Neuron (in vitro differentiated cells): ENCODE data around the gene ASAP2.

Source experiments
- H2AFZ ChIP-seq: one replicate; pipeline ENCODE4 v1.6.1; 2013; ENCODE audit warnings: low read depth, mild to moderate bottlenecking, inconsistent platforms, low read length, moderate library complexity
- H3K27me3 ChIP-seq: one replicate; pipeline ENCODE4 v1.6.1; 2013; ENCODE audit warnings: low read length; ENCODE audit not compliant: insufficient read depth
- H3K36me3 ChIP-seq: one replicate; pipeline ENCODE4 v1.6.1; 2013; ENCODE audit warnings: low read length; ENCODE audit not compliant: insufficient read depth
- H3K4me1 ChIP-seq: one replicate; pipeline ENCODE4 v1.6.1; 2013; ENCODE audit warnings: low read length; ENCODE audit not compliant: insufficient read depth
- H3K4me3 ChIP-seq: 2 replicates; pipeline ENCODE4 v1.5.1; 2013; ENCODE audit warnings: mild to moderate bottlenecking, low read length, moderate library complexity
- H3K9me3 ChIP-seq: one replicate; pipeline ENCODE4 v1.6.1; 2013; ENCODE audit warnings: low read length

Gene ASAP2

GRCh38 chr2:9222239-9222892, 15.8 kb downstream of the ASAP2 start:
- Histone ChIP-seq H3K4me1 (peaks cover 3% of the 10 kb centered on the region), H3K4me3 (no peak overlapping the region), H3K27me3 (no peaks in the 10 kb centered on the region), H3K36me3 (no peaks in the 10 kb centered on the region), H3K9me3 (peaks cover 9% of the 10 kb centered on the region), H2AFZ (no peak overlapping the region)

GRCh38 chr2:9222893-9223287, 16.3 kb downstream of the ASAP2 start:
- H3K36me3 ChIP-seq = no peaks in the 10 kb centered on the region
- no peak overlapping the region for H2AFZ ChIP-seq
- H3K27me3 ChIP-seq = no peaks in the 10 kb centered on the region
- H3K4me3 ChIP-seq = no peak overlapping the region
- peaks cover 6% of the 10 kb centered on the region for H3K4me1 ChIP-seq
- peaks cover 9% of the 10 kb centered on the region for H3K9me3 ChIP-seq

DNA sequence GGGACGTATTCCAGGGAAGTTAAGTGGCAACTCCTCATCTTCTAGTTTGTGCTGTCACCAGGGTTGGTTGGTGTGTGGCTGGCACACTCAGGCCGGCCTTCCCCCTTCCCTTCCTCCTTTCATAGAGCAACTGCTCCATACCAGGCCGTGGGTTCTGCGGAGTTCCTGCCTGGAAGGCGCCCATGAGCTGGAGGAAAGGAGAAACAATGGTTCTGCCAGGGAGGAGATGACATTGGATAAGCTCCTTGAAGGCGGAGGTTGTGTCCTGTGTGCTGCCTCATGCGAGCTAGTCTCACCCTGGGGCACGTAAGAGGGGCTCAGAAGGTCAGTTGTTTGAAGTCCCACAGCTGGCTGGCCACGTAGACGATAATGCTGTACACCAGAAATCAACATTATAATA, 19.2 kb downstream of the ASAP2 start:
- Histone ChIP-seq H3K4me3 (no peak overlapping the region), H3K36me3 (no peaks in the 10 kb centered on the region), H3K9me3 (peaks cover 4% of the 10 kb centered on the region), H2AFZ (no peak overlapping the region), H3K27me3 (no peaks in the 10 kb centered on the region), H3K4me1 (peaks cover 34% of the 10 kb centered on the region)

DNA sequence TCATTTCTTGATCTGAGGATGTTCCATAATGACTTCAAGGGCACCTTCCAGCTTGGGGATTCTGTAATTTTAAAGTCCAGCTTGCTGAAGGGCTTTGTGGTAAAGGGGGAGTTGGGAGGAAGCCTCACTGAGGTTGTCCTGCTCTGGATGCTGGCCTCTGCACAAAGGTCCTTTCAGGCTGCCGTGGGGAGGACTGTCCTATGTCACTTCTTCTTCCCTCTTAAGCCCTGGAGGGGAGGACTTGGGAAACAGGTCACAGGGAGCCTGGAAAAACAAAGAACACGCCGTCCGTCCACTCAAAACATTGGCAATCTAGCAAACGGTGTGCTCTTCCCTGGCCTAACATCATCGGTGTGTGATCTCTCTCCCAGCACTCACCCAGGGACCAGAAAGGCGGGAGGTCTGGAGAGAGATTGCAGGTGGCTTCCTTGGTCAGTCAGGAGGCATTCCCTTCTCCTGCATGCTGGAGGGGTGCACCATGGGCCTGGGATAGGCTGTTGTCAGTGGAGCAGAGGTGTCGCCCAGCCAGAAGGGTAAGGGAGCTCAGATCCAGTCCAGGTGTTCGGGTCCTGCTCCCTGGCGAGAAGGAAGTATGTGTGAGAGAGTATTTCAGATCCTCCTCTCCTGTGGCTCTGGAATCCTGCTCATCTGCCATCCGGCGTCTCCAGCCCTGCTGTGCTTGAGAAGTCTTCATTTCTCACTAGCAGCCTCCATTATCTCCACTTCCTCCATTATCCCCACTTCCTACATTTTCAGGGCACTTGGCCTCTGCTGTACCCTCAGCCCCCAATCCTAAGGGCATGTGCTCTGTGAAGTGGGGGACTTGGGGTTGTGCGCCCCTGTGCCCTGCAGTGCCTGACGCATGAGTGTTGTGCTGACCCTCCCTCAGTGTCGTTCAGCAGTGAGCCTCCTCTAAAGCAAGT, 20.1 kb downstream of the ASAP2 start:
- H3K9me3 ChIP-seq = peaks cover 3% of the 10 kb centered on the region
- H3K4me1 ChIP-seq = peaks cover 42% of the 10 kb centered on the region
- H3K36me3 ChIP-seq = no peaks in the 10 kb centered on the region
- H3K4me3 ChIP-seq = no peak overlapping the region
- H3K27me3 ChIP-seq = no peaks in the 10 kb centered on the region
- H2AFZ ChIP-seq = no peak overlapping the region

- Histone ChIP-seq H3K4me1 (peaks cover 57% of the 10 kb centered on the region), H3K4me3 (no peak overlapping the region), H3K9me3 (peaks cover 2% of the 10 kb centered on the region), H3K36me3 (no peaks in the 10 kb centered on the region), H2AFZ (no peak overlapping the region), H3K27me3 (no peaks in the 10 kb centered on the region)
Measured at GRCh38 chr2:9228088-9228751, 21.6 kb downstream of the ASAP2 start.

GRCh38 chr2:9228781-9229469, 22.3 kb downstream of the ASAP2 start:
- Histone ChIP-seq H3K9me3 (peaks cover 2% of the 10 kb centered on the region), H3K36me3 (no peaks in the 10 kb centered on the region), H2AFZ (no peak overlapping the region), H3K27me3 (no peaks in the 10 kb centered on the region), H3K4me3 (no peak overlapping the region), H3K4me1 (peaks cover 58% of the 10 kb centered on the region)

DNA sequence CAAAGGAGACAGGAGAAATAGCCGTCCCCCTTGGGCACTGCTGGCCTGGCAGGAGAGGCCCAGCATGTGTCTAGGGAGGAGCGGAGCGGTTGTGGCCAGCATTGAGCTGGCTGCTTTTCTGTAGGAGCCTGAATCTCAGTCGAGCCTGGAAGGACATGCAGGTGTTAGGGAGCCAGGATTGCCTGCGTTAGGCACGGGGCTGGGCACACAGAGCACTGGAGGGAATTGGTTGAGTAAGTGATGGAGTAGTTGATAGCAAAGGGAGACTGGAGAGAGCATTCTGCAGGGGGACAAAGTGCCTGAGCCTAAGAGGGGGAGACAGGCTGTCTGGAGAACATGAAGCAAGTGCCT, 22.8 kb downstream of the ASAP2 start:
- H3K27me3 ChIP-seq = no peaks in the 10 kb centered on the region
- peaks cover 59% of the 10 kb centered on the region for H3K4me1 ChIP-seq

GRCh38 chr2:9230051-9230802, 23.6 kb downstream of the ASAP2 start:
- Histone ChIP-seq H3K4me1 (peaks cover 65% of the 10 kb centered on the region), H3K27me3 (no peaks in the 10 kb centered on the region), H3K36me3 (no peaks in the 10 kb centered on the region), H3K9me3 (no peaks in the 10 kb centered on the region), H3K4me3 (no peak overlapping the region), H2AFZ (no peak overlapping the region)

More for the DNA sequence above, 22.8 kb downstream of the ASAP2 start:
- H2AFZ ChIP-seq = no peak overlapping the region
- H3K4me3 ChIP-seq = no peak overlapping the region
- peaks cover 2% of the 10 kb centered on the region for H3K9me3 ChIP-seq
- no peaks in the 10 kb centered on the region for H3K36me3 ChIP-seq

DNA sequence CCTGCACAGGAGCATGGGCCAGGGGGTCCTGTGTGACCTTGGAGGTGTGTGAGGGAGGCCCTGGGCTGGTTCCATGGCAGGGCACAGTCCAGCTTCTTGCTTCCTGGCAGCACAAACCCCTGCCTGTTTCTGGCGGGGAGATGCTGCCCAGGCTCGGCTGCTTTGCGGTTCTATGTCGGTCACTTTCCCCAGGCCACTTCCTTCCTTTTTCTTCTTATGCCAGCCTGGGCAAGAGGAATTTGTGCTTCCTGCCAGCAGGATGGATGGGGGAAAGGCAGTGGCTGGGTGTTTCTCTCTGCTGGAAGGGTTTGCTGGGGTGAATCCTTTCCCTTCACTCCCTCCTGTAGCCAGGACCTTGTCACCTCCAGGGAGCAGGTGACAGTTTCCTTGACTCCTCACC, 24.3 kb downstream of the ASAP2 start:
- no peak overlapping the region for H2AFZ ChIP-seq
- H3K27me3 ChIP-seq = no peaks in the 10 kb centered on the region
- no peak overlapping the region for H3K4me3 ChIP-seq
- peaks cover 63% of the 10 kb centered on the region for H3K4me1 ChIP-seq
- H3K9me3 ChIP-seq = no peaks in the 10 kb centered on the region
- H3K36me3 ChIP-seq = no peaks in the 10 kb centered on the region

DNA sequence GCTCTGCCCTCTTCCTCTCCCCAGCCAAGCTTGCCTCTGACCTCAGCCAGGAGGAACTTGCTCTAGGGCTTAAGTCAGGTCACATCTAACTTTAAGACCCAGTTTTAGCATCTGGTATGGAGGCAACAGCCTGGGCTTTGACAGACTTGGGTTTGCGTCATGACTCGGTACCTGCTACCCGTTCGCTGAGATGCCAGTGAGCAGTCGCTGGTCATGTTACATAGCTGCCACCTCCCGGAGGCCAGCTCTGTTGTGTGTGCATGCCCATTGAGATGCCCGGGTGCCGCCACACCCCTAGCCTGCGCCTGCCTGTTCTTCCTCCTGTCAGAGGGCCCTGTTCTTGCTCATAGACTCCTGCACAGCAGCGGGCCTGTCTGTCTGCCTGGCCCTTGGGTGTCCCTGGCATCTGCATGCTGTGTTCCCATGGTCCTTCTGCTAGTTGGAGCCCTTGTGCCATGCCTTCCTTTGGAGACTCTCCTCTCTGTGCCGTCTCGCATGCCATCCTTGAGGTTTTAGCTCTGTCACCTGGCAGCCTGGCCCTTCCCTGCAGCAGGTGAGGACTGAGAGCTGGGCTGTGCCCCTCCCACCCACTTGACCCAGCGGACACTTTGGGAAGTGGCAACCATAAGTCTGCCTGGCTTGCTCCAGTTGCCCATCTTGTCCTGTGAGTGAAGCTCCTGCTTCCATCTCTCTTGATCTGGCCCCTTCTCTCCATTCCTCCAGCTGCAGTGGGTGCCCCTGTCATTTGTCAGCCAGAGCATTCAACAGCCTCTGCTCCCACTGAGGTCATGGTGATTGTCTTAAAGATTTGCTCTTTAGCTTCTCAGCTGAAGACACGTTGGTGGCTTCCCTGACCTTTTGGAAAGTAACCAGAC, 24.9 kb downstream of the ASAP2 start:
- Histone ChIP-seq H3K36me3 (no peaks in the 10 kb centered on the region), H3K9me3 (no peaks in the 10 kb centered on the region), H3K27me3 (no peaks in the 10 kb centered on the region), H3K4me3 (no peak overlapping the region), H2AFZ (no peak overlapping the region), H3K4me1 (peaks cover 63% of the 10 kb centered on the region)

GRCh38 chr2:9232166-9232479, 25.5 kb downstream of the ASAP2 start:
- Histone ChIP-seq H3K4me3 (no peak overlapping the region), H3K27me3 (no peaks in the 10 kb centered on the region), H3K36me3 (no peaks in the 10 kb centered on the region), H2AFZ (no peak overlapping the region), H3K4me1 (peaks cover 66% of the 10 kb centered on the region), H3K9me3 (no peaks in the 10 kb centered on the region)

DNA sequence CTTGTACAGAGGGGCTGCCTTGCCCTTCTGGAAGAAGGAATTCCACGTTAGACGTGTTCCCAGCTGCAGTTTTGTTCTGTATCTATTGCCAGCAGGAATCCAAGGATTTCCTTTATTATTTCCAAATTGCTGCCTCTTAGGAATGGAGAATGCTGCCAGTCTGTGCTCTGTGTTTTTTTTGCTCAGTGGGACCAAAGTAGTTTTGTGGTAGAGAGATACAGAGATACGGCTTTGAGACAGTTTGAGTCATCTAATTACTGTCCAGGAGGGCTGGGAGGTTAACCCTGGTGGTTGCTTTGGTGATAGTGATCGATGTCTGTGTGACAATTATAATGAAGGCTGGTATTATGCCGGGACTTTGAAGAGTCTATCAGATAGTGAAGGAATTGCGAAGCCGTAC, 26.3 kb downstream of the ASAP2 start:
- Histone ChIP-seq H3K4me3 (no peak overlapping the region), H3K9me3 (no peaks in the 10 kb centered on the region), H2AFZ (no peak overlapping the region), H3K27me3 (no peaks in the 10 kb centered on the region), H3K36me3 (no peaks in the 10 kb centered on the region), H3K4me1 (peaks cover 63% of the 10 kb centered on the region)
